DMS153 (cell line): ENCODE measurements around the gene MBNL3.
"Not testable (repeated sequence)": the region's sequence is repeated elsewhere in the genome, so short reads cannot be mapped to it uniquely, and the experiment has no call there.

ENCODE experiments used
- DNase-seq: peaks from one replicate; lab custom pipeline; 2025; lab: John Stamatoyannopoulos, UW

Gene MBNL3

DNA sequence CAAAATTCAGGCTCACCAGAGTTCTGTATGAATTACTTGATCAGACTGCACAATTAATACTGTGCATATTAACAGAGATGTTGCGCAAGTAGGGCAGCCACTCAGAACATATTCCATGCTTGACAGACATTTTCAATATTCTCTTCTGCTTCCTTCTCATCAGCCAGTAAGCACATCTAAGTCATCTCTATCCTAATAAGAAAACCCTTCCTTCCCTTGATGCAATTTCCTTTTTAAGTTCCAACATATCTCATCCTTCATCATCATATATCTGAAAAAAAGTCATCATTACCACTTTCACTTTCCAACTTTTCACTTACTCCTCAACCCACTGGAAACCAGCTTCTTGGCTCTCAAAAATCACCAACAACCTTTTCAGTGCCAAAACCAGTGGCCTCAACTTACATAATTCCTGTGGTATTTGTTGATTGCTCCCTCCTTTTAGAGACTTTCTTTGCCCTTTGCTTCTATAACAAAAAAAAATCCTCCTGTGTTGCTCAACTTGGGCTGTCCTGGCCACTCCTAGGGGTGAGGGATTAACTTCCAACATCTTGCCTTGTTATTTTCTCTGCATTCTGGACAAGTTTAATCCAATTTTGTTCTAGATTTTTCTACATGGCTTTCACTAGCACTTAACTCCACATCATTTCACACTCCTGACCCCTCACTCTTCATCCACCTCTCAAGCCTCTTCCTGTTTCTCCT, 14.1 kb downstream of the MBNL3 start:
- DNase-seq: no peak

GRCh38 chrX:132472397-132472796, 16.4 kb downstream of the MBNL3 start:
- no peak for DNase-seq

DNA sequence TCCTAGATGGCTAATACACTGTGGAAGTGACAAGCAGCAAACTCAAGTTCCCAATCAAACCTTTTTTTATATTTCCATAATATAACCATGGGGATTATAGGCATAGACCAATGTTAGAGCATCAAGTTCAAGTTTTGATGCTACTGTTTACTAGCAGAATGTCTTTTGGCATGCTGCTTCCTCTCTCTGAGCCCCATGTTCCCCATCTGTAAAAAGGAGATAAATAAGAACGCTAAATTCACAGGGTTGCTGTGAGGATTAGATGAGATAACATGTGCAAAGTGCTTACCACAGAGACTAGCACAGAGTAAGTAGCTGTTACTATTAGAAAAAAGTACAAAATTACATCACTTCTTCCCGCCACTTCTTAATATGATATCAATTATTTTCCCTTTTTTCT, 18.0 kb downstream of the MBNL3 start:
- DNase-seq: no peak

- no peak for DNase-seq
These were observed 18.7 kb downstream of the MBNL3 start for GRCh38 chrX:132470179-132470578.

DNA sequence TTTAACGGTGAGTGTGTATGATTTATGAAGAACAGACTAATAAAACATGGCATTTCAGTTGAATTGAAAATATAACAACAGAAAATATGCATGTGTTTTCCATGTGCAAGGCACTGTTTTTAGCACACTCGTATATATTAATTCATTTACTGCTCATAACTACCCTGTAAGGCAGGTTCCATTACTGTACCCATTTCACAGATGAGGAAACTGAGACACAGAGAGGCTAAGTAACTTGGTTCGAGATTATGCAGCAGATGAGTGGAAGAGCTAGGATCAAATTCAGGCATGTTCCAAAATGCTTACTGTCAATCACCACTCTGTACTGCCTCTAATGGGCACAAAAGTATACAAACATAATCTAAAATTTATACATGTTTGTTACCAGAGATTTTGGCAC, 20.4 kb downstream of the MBNL3 start:
- no peak for DNase-seq

DNA sequence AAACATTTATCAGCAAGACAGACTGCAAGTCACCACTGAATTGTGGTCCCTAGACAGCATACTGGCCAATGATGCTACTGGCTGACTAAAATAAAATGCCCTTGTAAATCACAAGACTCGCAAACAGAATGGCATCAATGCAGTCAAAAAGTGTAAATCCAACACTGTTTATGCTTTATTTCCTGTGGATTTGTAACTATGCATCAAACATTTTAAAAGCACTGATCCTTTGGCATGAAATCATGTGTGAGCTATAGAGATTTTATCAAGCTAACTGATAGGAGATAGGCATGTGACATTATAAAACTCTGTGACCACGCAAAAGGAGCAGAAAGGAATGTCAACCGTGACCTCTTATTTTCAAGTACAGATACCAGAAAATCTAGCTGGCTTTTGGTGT, 20.8 kb downstream of the MBNL3 start:
- DNase-seq: no peak

GRCh38 chrX:132467026-132467425, 21.8 kb downstream of the MBNL3 start:
- no peak for DNase-seq

DNA sequence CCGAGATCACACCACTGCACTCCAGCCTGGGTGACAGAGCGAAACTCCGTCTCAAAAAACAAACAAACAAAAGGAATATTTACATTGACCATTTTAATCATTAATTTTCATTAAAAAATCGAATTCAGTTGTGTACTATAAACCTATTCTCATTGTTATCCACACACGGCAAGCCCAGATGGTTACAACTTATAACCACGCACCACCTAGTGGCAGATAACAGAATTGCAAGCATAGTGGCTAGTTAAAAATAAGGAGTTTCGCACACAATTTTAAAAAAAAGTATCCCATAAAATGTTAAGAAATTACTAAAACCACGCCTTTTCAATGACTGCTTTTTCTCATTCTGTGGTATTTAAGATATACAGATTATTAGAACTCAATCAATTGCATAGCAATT, 25.4 kb downstream of the MBNL3 start:
- DNase-seq: no peak

GRCh38 chrX:132461886-132462285, 27.0 kb downstream of the MBNL3 start:
- DNase-seq: no peak

DNA sequence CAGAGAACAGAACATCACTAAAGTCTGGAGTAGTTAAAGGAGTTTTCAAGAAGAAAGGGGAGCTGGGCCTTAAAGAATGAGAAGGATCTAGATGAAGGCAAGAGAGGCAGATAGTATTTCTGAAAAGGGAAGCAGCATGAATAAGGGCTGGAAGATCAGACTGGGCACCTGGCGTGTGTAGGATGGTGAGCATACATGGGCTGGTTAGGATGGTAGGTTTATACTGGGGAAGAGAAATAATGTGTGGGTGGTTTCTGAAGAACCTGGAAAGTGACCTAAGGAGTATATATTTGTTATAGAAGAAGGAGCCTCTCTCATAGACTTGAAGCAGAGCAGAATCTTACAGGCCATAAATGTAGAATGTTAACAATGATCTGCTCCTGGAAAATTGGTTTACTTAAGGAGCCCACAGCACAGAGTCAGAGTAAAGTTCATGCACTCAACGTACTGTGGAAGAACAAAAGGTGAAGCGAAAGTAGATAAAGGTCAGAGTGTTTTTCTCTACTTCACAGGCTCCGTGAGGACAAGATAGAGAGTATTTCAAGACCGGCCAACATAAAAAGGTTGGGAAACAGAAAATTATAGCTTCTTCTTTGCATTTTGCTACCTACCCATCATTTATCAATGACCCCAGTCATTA, 35.8 kb downstream of the MBNL3 start:
- DNase-seq: no peak

- not testable (repeated sequence) for DNase-seq
These were observed 42.9 kb downstream of the MBNL3 start for GRCh38 chrX:132445909-132446308.

- DNase-seq: no peak
These were observed 43.9 kb downstream of the MBNL3 start for GRCh38 chrX:132444936-132445335.

GRCh38 chrX:132443196-132444135, 45.4 kb downstream of the MBNL3 start:
- no peak for DNase-seq

DNA sequence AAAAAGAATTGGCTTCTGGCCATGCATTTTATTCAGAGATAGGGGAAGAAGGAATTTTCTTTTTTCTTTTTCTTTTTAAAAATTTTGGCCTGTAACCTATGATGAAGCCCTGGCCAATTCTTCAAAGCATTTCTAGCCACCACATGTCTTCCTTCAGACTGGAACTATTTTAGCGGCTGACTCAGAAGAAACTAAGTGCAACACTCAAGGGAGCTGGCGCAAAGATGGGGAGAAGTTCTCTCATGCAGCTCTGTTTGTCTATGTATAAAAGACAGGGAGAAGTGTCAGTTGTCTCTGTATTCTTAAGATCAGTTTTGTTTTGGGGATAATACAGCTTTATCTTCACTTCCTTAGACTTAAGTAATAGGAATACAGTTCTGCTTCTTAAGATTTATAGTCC, 46.1 kb downstream of the MBNL3 start:
- no peak for DNase-seq

DNA sequence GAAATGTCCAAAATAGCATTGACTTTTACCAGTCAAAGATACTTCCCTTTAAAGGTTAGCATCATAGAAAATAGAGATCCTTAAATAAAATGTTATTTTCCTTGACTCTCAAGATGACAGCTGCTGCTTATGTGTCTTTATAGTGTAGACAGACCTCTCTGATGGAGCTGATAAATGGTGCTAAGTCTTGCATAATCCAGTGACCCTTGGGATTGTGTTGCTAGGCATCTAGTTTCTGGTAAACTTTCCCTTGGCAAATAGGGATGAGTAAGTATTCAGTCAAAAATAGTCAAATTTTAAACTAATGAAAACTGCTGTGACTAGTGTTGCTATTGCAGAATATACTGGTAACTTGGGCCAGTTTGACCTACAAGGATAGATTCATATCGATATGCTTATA, 53.6 kb downstream of the MBNL3 start:
- DNase-seq: no peak

- no peak for DNase-seq
These were observed 55.3 kb downstream of the MBNL3 start for GRCh38 chrX:132433551-132433950.

DNA sequence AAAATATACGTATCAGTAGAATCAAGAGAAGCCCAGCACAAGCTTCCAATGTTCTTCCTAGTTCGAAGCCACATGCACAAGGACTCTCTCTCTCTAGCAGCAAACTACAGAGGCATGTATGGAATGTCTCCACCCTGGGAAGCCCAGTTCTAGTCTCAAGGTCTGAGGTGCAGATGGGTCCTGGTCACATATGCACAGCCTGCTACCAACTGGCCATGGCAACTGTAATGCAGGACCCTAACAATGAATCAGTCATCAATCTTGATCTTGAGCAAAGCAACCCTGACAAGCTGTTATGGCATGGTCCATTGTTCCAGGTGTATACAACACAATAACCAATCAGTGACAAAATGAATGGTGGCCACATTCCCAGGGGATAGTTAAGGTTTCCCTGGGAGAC, 55.8 kb downstream of the MBNL3 start:
- no peak for DNase-seq

GRCh38 chrX:132428896-132429295, 59.9 kb downstream of the MBNL3 start:
- no peak for DNase-seq

DNA sequence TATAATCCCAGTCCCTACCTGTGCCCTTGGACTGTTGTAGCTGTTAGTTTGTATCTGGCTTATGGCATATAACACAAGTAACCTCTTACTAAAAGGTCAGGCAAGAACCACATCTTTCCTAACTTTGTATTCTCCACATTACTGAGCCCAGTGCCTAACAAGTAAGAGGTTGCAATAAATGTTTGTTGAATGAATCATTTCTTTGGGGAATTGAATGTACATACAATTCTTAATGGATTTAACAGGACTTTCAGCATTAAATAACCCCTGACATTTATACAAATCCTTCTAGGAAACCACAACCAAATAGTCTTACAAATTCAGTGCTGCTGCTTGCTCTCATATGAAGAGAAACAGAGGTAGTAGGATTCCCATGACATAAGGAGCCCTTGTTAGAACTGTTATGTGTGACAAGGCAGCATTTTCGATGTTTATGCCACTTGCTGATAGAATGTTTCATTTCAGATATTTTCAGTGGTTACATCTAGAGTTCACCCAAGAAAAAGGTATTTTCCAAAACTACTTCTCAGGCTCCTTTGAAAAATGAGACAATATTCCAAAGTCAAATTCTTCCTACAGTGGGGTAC, 62.0 kb downstream of the MBNL3 start:
- DNase-seq: no peak

DNA sequence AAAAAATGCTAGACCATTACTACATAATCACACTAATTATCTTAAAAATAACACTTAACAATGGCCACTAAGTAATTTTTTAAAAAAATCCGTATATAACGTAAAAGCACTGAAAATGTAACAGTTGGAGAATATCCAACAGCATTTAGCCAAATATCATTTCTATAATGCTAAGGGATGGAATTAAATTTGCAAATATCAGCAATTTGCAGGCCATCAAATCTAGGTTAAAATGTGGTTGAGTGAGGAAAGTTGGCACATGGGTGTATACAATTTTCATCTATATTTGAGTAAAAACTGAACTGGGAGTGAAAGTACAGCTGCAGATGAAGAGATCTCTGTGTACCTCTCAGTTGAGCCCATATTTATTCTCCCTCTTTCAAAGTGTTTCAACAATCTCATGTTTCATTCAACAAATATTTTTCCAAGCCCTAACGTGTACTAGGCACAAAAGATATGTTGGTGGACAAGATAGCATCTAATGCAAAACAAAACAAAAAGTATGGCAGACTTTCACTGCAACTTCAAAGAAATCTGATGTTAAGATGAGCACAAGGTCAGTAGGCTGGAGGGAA, 63.0 kb downstream of the MBNL3 start:
- no peak for DNase-seq

GRCh38 chrX:132423323-132423722, 65.5 kb downstream of the MBNL3 start:
- DNase-seq: no peak

GRCh38 chrX:132415012-132415411, 73.8 kb downstream of the MBNL3 start:
- DNase-seq: no peak
